ENCODE data around the gene GABPB1. TPM values are rescaled to one million over a fixed set of nuclear protein-coding genes. Genes with fewer than 3 reads are reported as not detected.

Gene GABPB1
- total RNA-seq, 4 donors from 2014 or later: 16.9 to 20.2 (median 17.8) TPM

DNA sequence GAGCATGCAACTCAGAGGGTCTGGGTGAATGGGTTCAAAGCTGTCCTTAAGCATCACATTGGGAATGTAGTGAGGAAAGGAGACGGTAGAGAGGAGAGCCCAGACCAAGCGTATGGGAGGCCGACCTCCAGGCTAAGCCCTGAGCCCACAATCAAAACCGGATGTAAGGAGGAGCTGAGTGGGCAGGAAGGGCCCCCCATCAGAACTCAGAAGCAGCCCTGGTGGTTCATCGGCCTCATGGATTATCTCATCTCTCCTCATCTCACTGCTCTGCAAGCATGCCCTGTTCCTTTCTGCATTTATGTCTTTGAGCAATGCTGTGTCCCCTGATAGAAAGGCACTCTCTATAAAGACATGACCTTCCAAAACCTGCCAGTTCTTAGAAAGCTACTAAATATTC is 95.7 kb downstream of the GABPB1 start:
- intact Hi-C loops (cut with DNase I; ENCODE audit: low total_unique reads): no loop called here
- WGBS, 2 donors: 57 to 79% methylated on average over 5 of the region's 5 CpGs
- DNase-seq (ENCODE audit: low spot score in 2 of 2): no peak
- no peak overlapping the region for H3K4me3 ChIP-seq (ENCODE audit: low read depth, poor library complexity, severe bottlenecking)
- TF ChIP-seq, protein P1, sequence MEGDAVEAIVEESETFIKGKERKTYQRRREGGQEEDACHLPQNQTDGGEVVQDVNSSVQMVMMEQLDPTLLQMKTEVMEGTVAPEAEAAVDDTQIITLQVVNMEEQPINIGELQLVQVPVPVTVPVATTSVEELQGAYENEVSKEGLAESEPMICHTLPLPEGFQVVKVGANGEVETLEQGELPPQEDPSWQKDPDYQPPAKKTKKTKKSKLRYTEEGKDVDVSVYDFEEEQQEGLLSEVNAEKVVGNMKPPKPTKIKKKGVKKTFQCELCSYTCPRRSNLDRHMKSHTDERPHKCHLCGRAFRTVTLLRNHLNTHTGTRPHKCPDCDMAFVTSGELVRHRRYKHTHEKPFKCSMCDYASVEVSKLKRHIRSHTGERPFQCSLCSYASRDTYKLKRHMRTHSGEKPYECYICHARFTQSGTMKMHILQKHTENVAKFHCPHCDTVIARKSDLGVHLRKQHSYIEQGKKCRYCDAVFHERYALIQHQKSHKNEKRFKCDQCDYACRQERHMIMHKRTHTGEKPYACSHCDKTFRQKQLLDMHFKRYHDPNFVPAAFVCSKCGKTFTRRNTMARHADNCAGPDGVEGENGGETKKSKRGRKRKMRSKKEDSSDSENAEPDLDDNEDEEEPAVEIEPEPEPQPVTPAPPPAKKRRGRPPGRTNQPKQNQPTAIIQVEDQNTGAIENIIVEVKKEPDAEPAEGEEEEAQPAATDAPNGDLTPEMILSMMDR (IDR thresholded peaks at IDR 0.05): no peak
- no peak for TF ChIP-seq POLR2A (IDR thresholded peaks at IDR 0.05)

- no peak for DNase-seq (ENCODE audit: low spot score in 2 of 2)
- TF ChIP-seq, protein P1 (IDR thresholded peaks at IDR 0.05): no peak
- WGBS, 2 donors: 62 to 63% methylated on average over 3 of the region's 3 CpGs
- no peak overlapping the region for H3K4me3 ChIP-seq (ENCODE audit: low read depth, poor library complexity, severe bottlenecking)
- intact Hi-C loops (cut with DNase I; ENCODE audit: low total_unique reads): no loop called here
These were observed 97.1 kb downstream of the GABPB1 start for GRCh38 chr15:50257924-50258323.

DNA sequence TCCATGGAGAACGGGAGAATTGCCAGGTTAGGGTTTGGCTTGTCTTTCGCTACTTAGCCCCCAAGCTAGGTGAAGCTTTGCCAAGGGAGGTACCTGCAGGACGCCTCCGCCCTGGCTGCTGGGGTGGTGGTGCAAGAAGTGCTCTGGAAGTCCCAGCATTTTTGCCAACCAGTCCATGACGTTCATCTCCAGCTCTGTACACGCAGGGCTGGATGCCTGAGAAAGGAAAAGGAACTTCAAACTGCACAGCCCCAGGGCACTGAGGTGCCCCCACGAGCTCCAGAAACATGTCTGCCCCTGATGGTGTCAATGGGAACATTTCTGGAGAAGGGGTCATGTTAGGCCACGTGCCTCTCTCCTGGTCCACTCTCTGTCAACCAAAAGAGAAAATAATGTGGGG is 97.7 kb downstream of the GABPB1 start:
- H3K4me3 ChIP-seq (ENCODE audit: low read depth, poor library complexity, severe bottlenecking): no peak overlapping the region
- DNase-seq (ENCODE audit: low spot score in 2 of 2): peak in 1 of 2 donors; percentile 39
- whole genome bisulfite sequencing, 2 donors: 41% methylated on average over 8 of the region's 8 CpGs
- intact Hi-C loops (cut with DNase I; ENCODE audit: low total_unique reads): no loop called here
- TF ChIP-seq, protein P1 (IDR thresholded peaks at IDR 0.05): no peak
- no peak for TF ChIP-seq POLR2A (IDR thresholded peaks at IDR 0.05)

- intact Hi-C loops (cut with DNase I; ENCODE audit: low total_unique reads): no loop called here
- DNase-seq (ENCODE audit: low spot score in 2 of 2): no peak
- WGBS, 2 donors: 44 to 58% methylated on average over 5 of the region's 5 CpGs
- H3K4me3 ChIP-seq (ENCODE audit: low read depth, poor library complexity, severe bottlenecking): no peak overlapping the region
- TF ChIP-seq POLR2A (IDR thresholded peaks at IDR 0.05): no peak
- TF ChIP-seq, protein P1 (IDR thresholded peaks at IDR 0.05): no peak
These were observed 98.6 kb downstream of the GABPB1 start for GRCh38 chr15:50256188-50257041.

GRCh38 chr15:50252556-50252955 is 102.4 kb downstream of the GABPB1 start:
- 95 to 98% methylated on average over 11 of the region's 11 CpGs for WGBS, 2 donors
- H3K4me3 ChIP-seq (ENCODE audit: low read depth, poor library complexity, severe bottlenecking): no peak overlapping the region
- DNase-seq (ENCODE audit: low spot score in 2 of 2): no peak
- TF ChIP-seq, protein P1 (IDR thresholded peaks at IDR 0.05): no peak
- no peak for TF ChIP-seq POLR2A (IDR thresholded peaks at IDR 0.05)
- intact Hi-C loops (cut with DNase I; ENCODE audit: low total_unique reads): no loop called here
